ENCODE results near the gene CCBE1.

CCBE1 gene

GRCh38 chr18:59571902-59572301 lies 125.3 kb downstream of the CCBE1 start:
- TF ChIP-seq CTCF (IDR thresholded peaks at IDR 0.05; ENCODE audit: insufficient read depth, low read depth, low read length, missing control alignments), result no peak
- H3K4me3 ChIP-seq (ENCODE audit: low read depth, low read length), result no peak overlapping the region
- DNase-seq (ENCODE audit: low read depth), result no peak

GRCh38 chr18:59570796-59571195 lies 126.4 kb downstream of the CCBE1 start:
- no peak for TF ChIP-seq CTCF (IDR thresholded peaks at IDR 0.05; ENCODE audit: insufficient read depth, low read depth, low read length, missing control alignments)
- no peak overlapping the region for H3K4me3 ChIP-seq (ENCODE audit: low read depth, low read length)
- DNase-seq (ENCODE audit: low read depth), result no peak

- DNase-seq (ENCODE audit: low read depth), result no peak
- TF ChIP-seq CTCF (IDR thresholded peaks at IDR 0.05; ENCODE audit: insufficient read depth, low read depth, low read length, missing control alignments), result no peak
- no peak overlapping the region for H3K4me3 ChIP-seq (ENCODE audit: low read depth, low read length)
Observed at GRCh38 chr18:59570101-59570775, 127.0 kb downstream of the CCBE1 start.

GRCh38 chr18:59569390-59569791 lies 127.8 kb downstream of the CCBE1 start:
- no peak for TF ChIP-seq CTCF (IDR thresholded peaks at IDR 0.05; ENCODE audit: insufficient read depth, low read depth, low read length, missing control alignments)
- no peak overlapping the region for H3K4me3 ChIP-seq (ENCODE audit: low read depth, low read length)
- DNase-seq (ENCODE audit: low read depth), result no peak

GRCh38 chr18:59567431-59567830 lies 129.8 kb downstream of the CCBE1 start:
- no peak for TF ChIP-seq CTCF (IDR thresholded peaks at IDR 0.05; ENCODE audit: insufficient read depth, low read depth, low read length, missing control alignments)
- no peak overlapping the region for H3K4me3 ChIP-seq (ENCODE audit: low read depth, low read length)
- DNase-seq (ENCODE audit: low read depth), result no peak

GRCh38 chr18:59566533-59566971 lies 130.7 kb downstream of the CCBE1 start:
- no peak overlapping the region for H3K4me3 ChIP-seq (ENCODE audit: low read depth, low read length)
- no peak for DNase-seq (ENCODE audit: low read depth)
- TF ChIP-seq CTCF (IDR thresholded peaks at IDR 0.05; ENCODE audit: insufficient read depth, low read depth, low read length, missing control alignments), result no peak

- H3K4me3 ChIP-seq (ENCODE audit: low read depth, low read length), result no peak overlapping the region
- TF ChIP-seq CTCF (IDR thresholded peaks at IDR 0.05; ENCODE audit: insufficient read depth, low read depth, low read length, missing control alignments), result no peak
- no peak for DNase-seq (ENCODE audit: low read depth)
Observed at GRCh38 chr18:59565957-59566356, 131.3 kb downstream of the CCBE1 start.

Measured in GM12865 (cell line).